Activated T-helper 9 cell treated with anti-CD3 and anti-CD28 coated beads, Interleukin-2, amount 50 U/mL, for 16 hours (primary cell): Measurements from ENCODE around the gene H2BW1.
"Not testable (repeated sequence)": the region's sequence is repeated elsewhere in the genome, so short reads cannot be mapped to it uniquely, and the experiment has no call there.

Source experiments
- DNase-seq: peaks from one replicate; pipeline ENCODE4 v3.0.0-alpha.2; 2020; ENCODE audit warnings: low read depth

The H2BW1 gene

GRCh38 chrX:104013606-104014005 is at the start of gene H2BW1:
Gene H2BW1, minus strand, starts transcription at chrX:104013708. Its CDS starts 132 bp downstream, at chrX:104013576.
- DNase-seq: no peak

GRCh38 chrX:104062636-104063035 is 49.1 kb upstream of the H2BW1 start:
- DNase-seq: not testable (repeated sequence)

- not testable (repeated sequence) for DNase-seq
Measured at GRCh38 chrX:104054956-104055355, 41.4 kb upstream of the H2BW1 start.

GRCh38 chrX:104047171-104047570 is 33.7 kb upstream of the H2BW1 start:
- no peak for DNase-seq

GRCh38 chrX:104045642-104046041 is 32.1 kb upstream of the H2BW1 start:
- no peak for DNase-seq

GRCh38 chrX:104041003-104041402 is 27.5 kb upstream of the H2BW1 start:
- DNase-seq: no peak

- no peak for DNase-seq
Measured at GRCh38 chrX:104039689-104040505, 26.4 kb upstream of the H2BW1 start, which contains the start of gene H2BW2. Gene H2BW2, plus strand, starts transcription at chrX:104039956. Its CDS starts 39 bp downstream, at chrX:104039995.

GRCh38 chrX:104018126-104018525 is 4.6 kb upstream of the H2BW1 start:
- DNase-seq: no peak

- not testable (repeated sequence) for DNase-seq
Measured at GRCh38 chrX:104015576-104015975, 2.1 kb upstream of the H2BW1 start.

- no peak for DNase-seq
Measured at GRCh38 chrX:104013158-104013557, 350 bp downstream of the H2BW1 start.

- no peak for DNase-seq
Measured at GRCh38 chrX:104008831-104009230, 4.7 kb downstream of the H2BW1 start.

GRCh38 chrX:103999234-103999633 is 14.3 kb downstream of the H2BW1 start:
- DNase-seq: no peak

GRCh38 chrX:103983508-103983907 is 30.0 kb downstream of the H2BW1 start:
- DNase-seq: not testable (repeated sequence)

- not testable (repeated sequence) for DNase-seq
Measured at GRCh38 chrX:103962411-103963278, 50.9 kb downstream of the H2BW1 start, which contains the start of gene TMSB15B. Gene TMSB15B, plus strand, starts transcription at chrX:103962627.
